GM12865 (cell line): ENCODE measurements around the gene TUBB4B.
A peak's percentile ranks its signal among the peaks of the same experiment; 100 is the strongest.
"Not testable (repeated sequence)": the region's sequence is repeated elsewhere in the genome, so short reads cannot be mapped to it uniquely, and the experiment has no call there.

ENCODE experiments used
- DNase-seq: peaks from one replicate; pipeline ENCODE4 v3.0.0; 2010; ENCODE audit warnings: low read depth
- H3K4me3 ChIP-seq: 2 replicates; pipeline ENCODE4 v1.5.1; 2011; ENCODE audit warnings: mild to moderate bottlenecking, low read depth, low read length, control low read depth
- CTCF ChIP-seq: IDR thresholded peaks from 2 replicates; pipeline ENCODE4 v1.5.1; 2011; ENCODE audit warnings: low read length, control low read depth, low read depth, inconsistent platforms; ENCODE audit not compliant: insufficient read depth; ENCODE audit errors: missing control alignments

The TUBB4B gene

GRCh38 chr9:137235424-137236237 is 5.5 kb upstream of the TUBB4B start:
- no peak for TF ChIP-seq CTCF
- no peak overlapping the region for H3K4me3 ChIP-seq
- DNase-seq: no peak

GRCh38 chr9:137236238-137236935 is 4.7 kb upstream of the TUBB4B start:
- DNase-seq: peak; percentile 91
- no peak overlapping the region for H3K4me3 ChIP-seq
- TF ChIP-seq CTCF: peak; percentile 98

DNA sequence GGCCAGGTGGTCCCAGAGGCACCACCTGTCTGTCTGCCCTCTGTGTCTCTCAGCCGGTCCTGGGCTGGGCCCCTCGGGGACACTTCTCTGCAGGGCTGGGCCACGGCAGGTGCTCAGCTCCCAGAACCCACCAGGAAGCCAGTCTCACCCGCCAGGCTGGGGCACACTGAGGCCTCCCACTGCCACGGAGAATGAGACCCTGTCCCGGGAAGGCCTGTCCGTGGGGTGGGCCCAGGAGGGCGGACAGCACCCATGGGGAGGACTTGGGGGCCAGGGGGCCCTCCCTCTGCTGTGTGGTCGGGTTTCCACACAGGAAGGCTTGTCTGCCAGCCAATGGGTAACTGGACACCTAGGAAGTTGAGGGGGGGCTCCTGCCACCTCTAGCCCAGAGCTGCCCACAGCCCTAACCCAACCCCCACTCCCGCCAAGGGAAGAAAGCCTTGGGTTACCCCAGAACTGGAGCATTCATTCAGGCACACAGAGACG is 4.1 kb upstream of the TUBB4B start:
- H3K4me3 ChIP-seq: no peak overlapping the region
- DNase-seq: no peak
- no peak for TF ChIP-seq CTCF

- no peak for TF ChIP-seq CTCF
- no peak for DNase-seq
- no peak overlapping the region for H3K4me3 ChIP-seq
Measured at GRCh38 chr9:137237759-137238726, 3.0 kb upstream of the TUBB4B start.

GRCh38 chr9:137239541-137240200 is 1.4 kb upstream of the TUBB4B start:
- DNase-seq: not testable (repeated sequence)
- peak overlapping the region; percentile 62 for H3K4me3 ChIP-seq

- peak; percentile 83 for DNase-seq
Measured at GRCh38 chr9:137240318-137240840, 708 bp upstream of the TUBB4B start.

More at GRCh38 chr9:137240318-137240840, 708 bp upstream of the TUBB4B start:
- peak overlapping the region; percentile 62 for H3K4me3 ChIP-seq
- no peak for TF ChIP-seq CTCF
